Loucy (cell line): ENCODE results near the gene EMSY.

Experiments used
- H2AFZ ChIP-seq: fragments of 200-600 bp; sonication (generic); 2 replicates; pipeline ENCODE4 v1.6.0; 2016; ENCODE audit warnings: antibody characterized with exemption, mild to moderate bottlenecking, low read length, moderate library complexity
- H3F3A ChIP-seq: fragments of 200-600 bp; 2 replicates; pipeline ENCODE4 v1.6.0; 2016; ENCODE audit warnings: antibody characterized with exemption, low read depth, mild to moderate bottlenecking
- H3K27me3 ChIP-seq: fragments of 200-600 bp; sonication (generic); 2 replicates; pipeline ENCODE4 v1.6.1; 2014; ENCODE audit warnings: low read length, mild to moderate bottlenecking; ENCODE audit not compliant: insufficient read depth, poor library complexity, severe bottlenecking
- H3K36me3 ChIP-seq: fragments of 200-600 bp; sonication (generic); 2 replicates; pipeline ENCODE4 v1.6.1; 2016; ENCODE audit warnings: low read length; ENCODE audit not compliant: insufficient read depth
- H3K4me1 ChIP-seq: fragments of 200-600 bp; sonication (generic); 2 replicates; pipeline ENCODE4 v1.5.1; 2014; ENCODE audit warnings: low read length, mild to moderate bottlenecking; ENCODE audit not compliant: insufficient read depth, poor library complexity, severe bottlenecking
- H3K4me2 ChIP-seq: fragments of 200-600 bp; sonication (generic); 2 replicates; pipeline ENCODE4 v1.6.0; 2014; ENCODE audit warnings: antibody characterized with exemption, low read length, low read depth, mild to moderate bottlenecking; ENCODE audit not compliant: poor library complexity, severe bottlenecking
- H3K4me3 ChIP-seq: fragments of 200-600 bp; sonication (generic); 2 replicates; pipeline ENCODE4 v1.5.1; 2014; ENCODE audit warnings: low read length, mild to moderate bottlenecking, mixed read lengths; ENCODE audit not compliant: poor library complexity, severe bottlenecking
- H3K79me2 ChIP-seq: fragments of 200-600 bp; sonication (generic); 2 replicates; pipeline ENCODE4 v1.6.1; 2014; ENCODE audit warnings: low read length; ENCODE audit not compliant: insufficient read depth
- H3K9ac ChIP-seq: fragments of 200-600 bp; sonication (generic); 2 replicates; pipeline ENCODE4 v1.6.0; 2014; ENCODE audit warnings: mild to moderate bottlenecking, low read depth, low read length, moderate library complexity; ENCODE audit not compliant: poor library complexity, severe bottlenecking
- H3K9me2 ChIP-seq: fragments of 200-600 bp; sonication (generic); replicated peaks from 2 replicates; pipeline ENCODE4 v1.6.1; 2016; ENCODE audit warnings: low read depth, low read length, mixed read lengths
- H3K9me3 ChIP-seq: fragments of 200-600 bp; sonication (generic); 2 replicates; pipeline ENCODE4 v1.6.1; 2014; ENCODE audit warnings: mild to moderate bottlenecking, antibody characterized with exemption, low read length, low read depth; ENCODE audit not compliant: insufficient read depth
- H4K20me1 ChIP-seq: fragments of 200-600 bp; sonication (generic); 2 replicates; pipeline ENCODE4 v1.6.0; 2014; ENCODE audit warnings: antibody characterized with exemption, low read length, mild to moderate bottlenecking; ENCODE audit not compliant: insufficient read depth, poor library complexity, severe bottlenecking
- EZH2phosphoT487 ChIP-seq: fragments of 200-600 bp; IDR thresholded peaks from 2 replicates; pipeline ENCODE4 v1.6.1; 2018; ENCODE audit warnings: antibody characterized with exemption, mild to moderate bottlenecking, moderate library complexity, borderline replicate concordance
- TF ChIP-seq, protein P1 (sequence below): fragments of 200-600 bp; sonication (generic); conservative IDR thresholded peaks from 2 replicates; pipeline ENCODE4 v1.5.1; 2014; ENCODE audit warnings: mild to moderate bottlenecking, antibody characterized with exemption, low read length

Gene EMSY

DNA sequence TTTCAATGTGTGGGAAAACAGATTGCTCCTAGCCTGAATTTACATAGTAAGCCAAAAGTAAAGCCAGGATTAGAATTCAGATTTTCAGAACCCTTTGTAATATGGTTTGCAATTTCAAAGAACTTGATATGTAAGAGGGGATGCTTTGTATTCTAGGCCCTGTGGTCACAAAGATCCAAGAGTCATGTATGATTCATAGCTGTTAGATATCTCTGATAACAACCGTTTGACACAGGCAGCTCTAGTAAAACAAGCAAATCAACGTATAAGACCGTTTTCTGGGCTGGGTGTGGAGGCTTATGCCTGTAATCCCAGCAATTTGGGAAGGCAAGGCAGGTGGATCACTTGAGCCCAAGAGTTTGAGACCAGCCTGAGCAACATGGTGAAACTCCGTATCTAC, 79.6 kb downstream of the EMSY start:
- TF ChIP-seq, protein P1, sequence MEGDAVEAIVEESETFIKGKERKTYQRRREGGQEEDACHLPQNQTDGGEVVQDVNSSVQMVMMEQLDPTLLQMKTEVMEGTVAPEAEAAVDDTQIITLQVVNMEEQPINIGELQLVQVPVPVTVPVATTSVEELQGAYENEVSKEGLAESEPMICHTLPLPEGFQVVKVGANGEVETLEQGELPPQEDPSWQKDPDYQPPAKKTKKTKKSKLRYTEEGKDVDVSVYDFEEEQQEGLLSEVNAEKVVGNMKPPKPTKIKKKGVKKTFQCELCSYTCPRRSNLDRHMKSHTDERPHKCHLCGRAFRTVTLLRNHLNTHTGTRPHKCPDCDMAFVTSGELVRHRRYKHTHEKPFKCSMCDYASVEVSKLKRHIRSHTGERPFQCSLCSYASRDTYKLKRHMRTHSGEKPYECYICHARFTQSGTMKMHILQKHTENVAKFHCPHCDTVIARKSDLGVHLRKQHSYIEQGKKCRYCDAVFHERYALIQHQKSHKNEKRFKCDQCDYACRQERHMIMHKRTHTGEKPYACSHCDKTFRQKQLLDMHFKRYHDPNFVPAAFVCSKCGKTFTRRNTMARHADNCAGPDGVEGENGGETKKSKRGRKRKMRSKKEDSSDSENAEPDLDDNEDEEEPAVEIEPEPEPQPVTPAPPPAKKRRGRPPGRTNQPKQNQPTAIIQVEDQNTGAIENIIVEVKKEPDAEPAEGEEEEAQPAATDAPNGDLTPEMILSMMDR, result no peak
- no peak for TF ChIP-seq EZH2phosphoT487
- Histone ChIP-seq H3K9ac (no peak overlapping the region), H3K4me1 (peaks cover 7% of the 10 kb centered on the region), H3K27me3 (no peaks in the 10 kb centered on the region), H4K20me1 (no peaks in the 10 kb centered on the region), H3K4me3 (no peak overlapping the region), H2AFZ (no peak overlapping the region), H3K9me2 (no peaks in the 10 kb centered on the region), H3K79me2 (no peaks in the 10 kb centered on the region), H3F3A (0 out of 2 replicates have a peak, but pooled peaks cover 4% of the 10 kb centered on the region), H3K9me3 (no peaks in the 10 kb centered on the region), H3K4me2 (no peak overlapping the region), H3K36me3 (peaks cover 53% of the 10 kb centered on the region)

DNA sequence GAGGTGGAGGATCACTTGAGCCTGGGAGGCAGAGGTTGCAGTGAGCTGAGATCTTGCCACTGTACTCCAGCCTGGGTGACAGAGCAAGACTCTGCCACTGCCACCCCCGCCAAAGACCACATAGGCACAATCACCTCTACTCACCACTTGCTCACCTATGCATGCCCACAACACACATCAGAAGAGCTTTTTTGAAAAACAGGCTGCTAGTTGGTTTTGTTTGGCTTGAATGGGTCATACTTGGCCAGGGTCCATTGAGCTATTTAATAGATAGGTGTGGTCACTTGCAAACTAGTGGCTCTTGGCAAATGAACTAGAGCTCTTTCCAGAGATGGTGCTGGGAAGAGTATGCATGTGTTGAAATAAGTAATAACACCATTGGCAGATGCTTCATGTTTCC, 80.1 kb downstream of the EMSY start:
- Histone ChIP-seq H3K9ac (no peak overlapping the region), H3K36me3 (peaks cover 49% of the 10 kb centered on the region), H3K4me1 (peaks cover 7% of the 10 kb centered on the region), H2AFZ (no peak overlapping the region), H3K27me3 (no peaks in the 10 kb centered on the region), H3K79me2 (no peaks in the 10 kb centered on the region), H3K4me3 (no peak overlapping the region), H3K9me3 (no peaks in the 10 kb centered on the region), H3K4me2 (no peak overlapping the region), H4K20me1 (no peaks in the 10 kb centered on the region), H3F3A (0 out of 2 replicates have a peak, but pooled peaks cover 4% of the 10 kb centered on the region), H3K9me2 (no peaks in the 10 kb centered on the region)
- no peak for TF ChIP-seq EZH2phosphoT487
- TF ChIP-seq, protein P1, result no peak

DNA sequence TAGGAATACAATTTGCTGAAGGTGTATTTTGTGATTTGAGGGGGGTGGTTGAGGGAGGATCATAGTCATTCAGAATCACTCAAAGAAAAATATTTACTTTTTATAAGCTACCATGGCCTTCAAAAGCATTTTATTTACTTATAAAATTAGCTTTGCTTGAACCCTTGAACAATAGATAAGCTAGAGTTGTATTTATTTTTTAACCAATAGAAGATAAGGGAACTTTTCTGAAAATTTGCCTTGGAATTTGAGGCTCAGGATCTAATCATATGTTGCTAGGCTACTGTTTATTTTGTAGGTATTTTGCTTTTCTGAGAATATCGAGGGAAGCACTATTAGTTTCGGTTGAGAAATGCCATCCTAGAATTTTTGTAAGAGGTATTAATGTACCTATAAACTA, 82.1 kb downstream of the EMSY start:
- H3K9ac ChIP-seq, result no peak overlapping the region
- H3K4me2 ChIP-seq, result no peak overlapping the region
- TF ChIP-seq, protein P1, result no peak
- TF ChIP-seq EZH2phosphoT487, result no peak
- peaks cover 55% of the 10 kb centered on the region for H3K36me3 ChIP-seq
- H3F3A ChIP-seq, result 0 out of 2 replicates have a peak, but pooled peaks cover 4% of the 10 kb centered on the region
- no peak overlapping the region for H2AFZ ChIP-seq
- H4K20me1 ChIP-seq, result no peaks in the 10 kb centered on the region
- H3K4me1 ChIP-seq, result peaks cover 7% of the 10 kb centered on the region
- no peaks in the 10 kb centered on the region for H3K9me2 ChIP-seq
- H3K79me2 ChIP-seq, result no peaks in the 10 kb centered on the region
- H3K9me3 ChIP-seq, result no peaks in the 10 kb centered on the region
- no peaks in the 10 kb centered on the region for H3K27me3 ChIP-seq
- H3K4me3 ChIP-seq, result no peak overlapping the region
